CD4-positive, alpha-beta T cell treated with Interleukin-6 for 4 hours (primary cell): ENCODE data around the gene CCDC127.
"Not testable (repeated sequence)": the region's sequence is repeated elsewhere in the genome, so short reads cannot be mapped to it uniquely, and the experiment has no call there.

ENCODE experiments used
- DNase-seq: peaks from one replicate; pipeline ENCODE4 v3.0.0-alpha.2; 2020; ENCODE audit warnings: mixed read lengths

CCDC127 gene

DNA sequence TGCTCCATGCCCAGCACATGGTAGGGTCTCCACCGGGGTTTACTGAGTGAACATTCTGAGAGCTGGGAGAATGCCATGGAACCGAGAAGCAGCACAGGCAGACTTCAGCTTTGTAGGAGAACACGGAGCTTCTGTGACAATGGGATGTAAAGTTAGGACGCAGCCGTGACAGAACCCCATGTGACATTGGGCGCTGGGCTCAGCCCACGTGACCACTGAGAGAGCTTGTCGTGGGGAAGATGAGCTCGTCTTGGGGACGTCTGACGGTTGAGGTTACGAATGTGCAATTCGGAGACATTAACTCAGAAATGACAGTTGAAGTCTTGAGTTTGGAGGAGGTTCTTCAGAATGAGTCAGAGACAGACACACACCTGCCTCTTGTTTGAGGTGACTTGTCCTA lies 13.7 kb upstream of the CCDC127 start:
- no peak for DNase-seq

DNA sequence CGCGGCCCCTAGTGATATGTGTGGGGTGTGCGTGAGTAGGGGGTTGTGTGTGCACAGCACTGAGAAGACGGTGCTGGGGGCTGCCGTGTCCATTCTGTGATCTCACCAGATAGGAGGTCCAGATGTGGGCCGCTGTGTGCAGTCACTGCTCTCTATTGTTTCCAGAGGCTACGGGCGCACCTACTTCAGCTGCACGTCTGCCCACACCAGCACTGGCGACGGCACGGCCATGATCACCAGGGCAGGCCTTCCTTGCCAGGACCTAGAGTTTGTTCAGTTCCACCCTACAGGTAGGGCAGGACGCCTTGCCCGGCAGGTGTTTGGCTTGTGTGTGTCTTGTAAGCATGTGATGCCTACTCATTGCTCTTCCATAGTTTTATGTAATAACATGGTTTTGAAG lies 12.8 kb upstream of the CCDC127 start:
- no peak for DNase-seq

DNA sequence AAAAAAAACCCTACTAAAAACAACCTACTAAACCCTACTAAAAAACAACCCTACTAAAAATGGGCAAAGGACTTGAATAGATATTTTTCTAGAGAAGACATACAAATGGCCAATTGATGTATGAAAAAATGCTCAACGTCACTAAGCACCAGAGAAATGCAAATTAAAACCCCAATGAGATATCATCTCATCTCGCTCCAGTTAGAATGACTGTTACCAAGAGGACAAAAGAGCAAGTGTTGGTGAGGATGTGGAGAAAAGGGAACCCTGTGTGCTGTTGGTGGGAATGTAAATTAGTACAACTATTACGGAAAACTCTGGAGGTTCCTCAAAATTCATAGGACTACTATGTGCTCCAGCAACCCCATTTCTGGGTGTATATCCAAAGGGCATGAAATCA lies 10.9 kb upstream of the CCDC127 start:
- no peak for DNase-seq

DNA sequence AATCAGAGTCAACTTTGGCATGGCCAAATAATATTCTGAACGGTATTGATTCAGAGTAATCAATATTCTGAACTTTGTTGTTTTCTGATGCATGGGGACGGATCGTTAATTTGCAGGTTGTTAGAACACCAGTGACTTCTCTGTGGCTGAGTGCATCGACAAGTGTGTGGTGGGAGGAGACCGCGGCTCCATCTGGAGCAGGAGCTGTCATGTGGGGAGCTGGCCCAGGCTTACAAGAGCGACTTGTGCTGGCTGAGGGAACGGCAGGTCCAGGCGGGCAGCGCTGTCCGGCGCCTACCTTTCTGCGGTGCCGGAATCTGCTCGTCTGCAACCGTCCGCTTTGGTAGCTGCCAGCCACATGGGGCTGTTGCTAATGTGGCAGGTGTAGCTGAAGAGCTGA lies 9.4 kb upstream of the CCDC127 start:
- not testable (repeated sequence) for DNase-seq

DNA sequence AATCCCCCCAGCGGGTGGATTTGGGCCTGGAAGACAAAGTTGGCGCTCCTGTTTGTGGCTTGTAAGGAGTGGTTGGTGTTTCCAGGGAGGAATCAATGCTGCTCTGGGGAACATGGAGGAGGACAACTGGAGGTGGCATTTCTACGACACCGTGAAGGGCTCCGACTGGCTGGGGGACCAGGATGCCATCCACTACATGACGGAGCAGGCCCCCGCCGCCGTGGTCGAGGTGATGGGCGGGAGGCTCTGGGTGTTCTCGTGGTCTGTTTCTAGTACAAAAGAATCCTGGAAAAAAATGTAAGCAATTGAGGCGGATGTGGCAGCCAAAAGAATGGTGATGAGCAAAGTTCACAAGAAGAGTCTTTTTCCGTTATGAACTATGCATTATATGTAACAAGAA lies 7.4 kb upstream of the CCDC127 start:
- DNase-seq = no peak

DNA sequence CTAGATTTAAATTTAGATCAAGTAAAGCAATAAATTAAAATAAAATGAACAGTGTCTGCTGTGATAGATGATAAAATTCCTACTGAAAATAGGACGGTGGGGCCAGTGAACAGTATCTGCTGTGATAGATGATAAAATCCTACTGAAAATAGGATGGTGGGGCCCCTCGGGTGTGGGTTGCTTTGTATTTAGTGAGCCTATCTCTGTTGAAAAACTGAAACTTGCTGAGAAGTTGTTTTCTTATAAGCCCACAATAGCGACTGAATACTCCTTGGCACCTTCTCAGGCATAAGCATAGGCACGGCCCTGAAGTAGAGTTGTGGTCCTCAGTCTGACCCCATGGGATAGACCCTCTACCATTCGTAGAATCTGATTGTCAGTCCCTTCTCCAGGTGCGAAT lies 5.8 kb upstream of the CCDC127 start:
- DNase-seq = no peak

DNA sequence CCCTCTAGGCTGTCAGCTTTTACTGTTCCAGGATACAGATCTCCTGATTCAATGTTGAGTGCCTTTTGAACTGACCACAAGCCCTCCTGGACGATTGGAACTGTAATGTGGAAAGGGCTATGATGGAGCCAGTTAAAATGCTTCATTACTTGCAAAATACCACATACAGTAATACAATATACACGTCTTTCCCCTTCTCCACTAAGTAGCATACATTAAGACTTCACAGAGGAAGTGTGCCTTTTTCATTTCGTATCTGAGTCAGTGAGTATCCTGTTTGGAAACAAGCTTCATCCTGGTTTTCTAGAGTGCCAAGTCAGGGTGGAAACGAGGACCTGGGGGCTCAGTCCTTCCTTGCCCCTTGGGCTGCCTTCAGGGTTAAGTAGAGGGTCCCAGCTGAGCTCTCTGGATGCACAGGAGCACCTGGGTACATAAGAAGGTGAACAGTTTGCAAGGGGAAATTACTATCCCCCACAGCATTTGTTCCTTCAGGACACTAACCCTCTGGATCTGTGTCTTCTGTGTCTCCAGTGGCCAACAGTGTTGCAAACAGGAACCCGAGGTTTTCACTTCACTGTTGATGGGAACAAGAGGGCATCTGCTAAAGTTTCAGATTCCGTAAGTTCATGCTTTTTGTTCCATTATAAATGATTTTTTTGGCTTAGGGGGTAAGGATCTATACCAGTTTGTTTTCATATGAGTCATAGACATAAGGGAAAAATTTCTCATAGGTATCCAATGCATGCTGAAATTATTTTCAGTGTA lies 5.2 kb upstream of the CCDC127 start:
- DNase-seq = not testable (repeated sequence)

DNA sequence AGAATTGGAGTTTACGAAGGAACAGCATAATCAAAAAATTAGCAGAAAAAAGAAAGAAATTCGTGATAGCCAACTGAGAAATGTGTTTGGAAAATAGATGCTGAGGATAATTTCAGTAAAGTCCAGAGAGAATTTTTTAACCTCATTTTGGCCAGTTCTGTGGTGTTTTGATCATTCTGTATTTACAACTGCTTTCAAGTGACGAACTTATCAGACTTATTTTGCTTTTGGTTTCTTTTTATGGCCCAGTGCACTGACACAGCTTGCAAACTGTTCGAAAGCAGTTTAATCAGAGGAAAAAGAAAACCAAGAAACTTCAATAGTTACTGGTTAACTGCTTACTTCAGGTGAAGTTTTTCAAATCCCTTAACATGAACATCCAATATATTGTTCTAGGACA lies 2.0 kb upstream of the CCDC127 start:
- peak; percentile 17 for DNase-seq

DNA sequence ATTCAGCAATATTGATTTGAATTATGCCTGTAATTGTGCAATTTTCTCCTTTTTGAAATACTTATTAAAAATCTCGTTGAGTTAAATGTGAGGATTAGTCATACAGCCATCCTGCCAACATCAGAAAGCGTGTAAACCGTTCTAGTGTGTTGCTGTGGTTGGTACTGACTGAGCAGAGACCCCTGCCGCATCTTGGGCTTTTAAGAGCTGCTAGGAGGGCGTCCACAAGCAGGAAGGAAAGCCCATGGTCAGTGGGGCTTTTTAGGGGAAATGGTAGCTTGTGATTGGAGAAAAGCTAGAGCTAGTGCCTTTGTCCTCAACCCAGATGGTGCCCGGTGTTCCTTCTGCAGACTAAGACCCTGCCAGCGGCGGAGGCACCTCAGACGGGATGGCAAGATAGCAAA lies 1.5 kb upstream of the CCDC127 start:
- peak; percentile 54 for DNase-seq

DNA sequence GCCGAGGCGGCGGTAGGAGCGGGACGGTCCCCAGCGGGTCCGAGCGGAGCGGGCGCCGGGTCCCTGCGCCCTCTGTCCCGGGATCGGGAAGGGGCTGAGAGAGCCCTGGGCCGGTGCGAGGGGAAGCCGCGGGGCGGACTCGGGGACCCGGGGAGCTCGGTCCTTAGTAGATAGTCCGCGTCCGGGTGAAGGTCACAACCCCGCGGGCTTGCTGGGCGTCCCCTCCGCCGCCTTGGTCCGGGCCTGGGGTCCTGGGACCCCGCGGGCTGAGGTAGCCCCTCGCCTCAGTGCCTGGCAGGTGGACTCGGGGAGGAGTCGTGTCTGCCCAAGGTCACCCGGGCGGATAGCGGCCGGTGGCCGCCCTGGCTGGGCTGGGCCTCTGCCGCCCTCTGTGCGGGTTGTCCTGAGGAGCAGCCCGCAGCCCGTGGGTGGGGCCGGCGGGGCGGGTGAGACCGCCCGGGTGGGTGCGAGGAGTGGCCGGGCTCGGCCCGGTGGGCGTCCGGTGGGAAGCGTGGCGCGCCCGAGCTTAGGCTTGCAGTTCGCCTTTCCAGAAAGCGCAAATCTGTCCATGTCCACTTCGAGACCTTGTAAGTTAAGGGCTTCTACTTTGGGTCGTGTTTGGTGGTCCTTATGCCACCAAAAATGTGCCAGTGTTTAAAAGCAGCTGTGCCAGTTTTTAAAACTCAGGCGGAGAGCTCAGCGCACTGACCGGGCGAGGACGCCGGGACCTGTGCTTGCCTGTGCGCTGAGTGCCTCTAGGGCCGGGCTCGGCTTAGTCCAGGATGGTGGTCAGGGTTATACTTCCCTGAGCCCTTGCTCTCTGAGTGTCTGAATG lies 721 bp upstream of the CCDC127 start:
- peak; percentile 27 for DNase-seq

DNA sequence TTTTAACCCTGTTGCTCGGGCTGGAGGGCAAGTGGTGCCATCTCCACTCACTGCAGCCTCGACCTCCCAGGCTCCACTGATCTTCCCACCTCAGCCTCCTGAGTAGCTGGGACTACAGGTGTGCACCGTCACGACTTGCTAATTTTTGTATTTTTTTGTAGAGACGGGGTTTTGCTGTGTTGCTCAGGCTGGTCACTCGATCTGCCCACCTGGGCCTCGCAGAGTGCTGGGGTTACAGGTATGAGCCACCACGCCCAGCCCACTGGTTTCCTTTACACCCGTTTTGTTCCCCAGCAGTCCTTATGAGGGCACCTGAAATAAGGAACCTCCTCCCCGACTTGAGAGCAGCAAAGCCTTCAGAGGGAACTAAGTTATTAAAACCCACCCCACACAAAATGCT lies 1.9 kb downstream of the CCDC127 start:
- not testable (repeated sequence) for DNase-seq

DNA sequence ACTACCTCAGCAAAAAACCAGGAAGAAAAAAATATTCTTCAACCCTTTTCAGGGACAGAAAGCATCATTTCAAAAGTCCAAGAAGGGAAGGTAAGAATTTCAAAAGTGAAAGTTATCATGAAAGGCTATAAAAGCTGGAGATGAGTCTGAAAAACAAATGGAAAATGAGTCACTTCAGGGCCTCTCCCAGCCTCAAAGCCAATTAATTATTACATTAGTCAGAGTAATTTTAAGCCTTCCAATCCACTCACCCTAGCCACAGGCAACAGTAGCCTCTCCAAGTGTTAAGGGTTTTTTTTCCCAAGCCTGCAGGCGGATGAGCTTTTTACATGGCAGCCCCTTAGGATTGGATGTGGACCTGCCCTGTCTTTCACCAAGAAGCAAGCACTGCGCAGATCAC lies 2.7 kb downstream of the CCDC127 start:
- DNase-seq = not testable (repeated sequence)

DNA sequence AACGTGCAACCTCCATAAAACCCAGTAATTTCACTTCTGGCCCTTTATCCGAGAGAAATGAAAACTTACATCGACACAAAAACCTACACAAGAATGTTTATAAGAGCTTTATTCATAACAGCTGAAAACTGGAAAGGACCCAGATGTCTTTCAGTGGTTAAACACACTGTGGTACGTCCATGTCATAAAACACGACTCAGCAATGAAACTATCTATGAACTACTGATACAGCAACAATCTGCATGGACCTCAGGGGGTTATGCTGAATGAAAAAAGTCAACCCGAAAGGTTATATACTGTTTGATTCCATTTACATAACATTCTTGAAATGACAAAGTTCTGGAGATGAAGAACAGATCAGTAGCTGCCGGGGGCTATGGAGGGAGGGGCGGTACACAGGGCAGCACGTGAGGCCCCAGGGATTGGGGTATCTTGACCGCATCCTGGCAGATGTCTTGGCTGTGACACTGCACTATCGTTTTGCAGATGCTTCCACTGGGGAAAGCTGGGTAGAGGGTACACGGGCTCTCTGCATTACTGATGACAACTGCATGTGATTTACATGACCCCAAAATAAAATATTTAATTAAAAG lies 4.1 kb downstream of the CCDC127 start:
- DNase-seq = no peak

DNA sequence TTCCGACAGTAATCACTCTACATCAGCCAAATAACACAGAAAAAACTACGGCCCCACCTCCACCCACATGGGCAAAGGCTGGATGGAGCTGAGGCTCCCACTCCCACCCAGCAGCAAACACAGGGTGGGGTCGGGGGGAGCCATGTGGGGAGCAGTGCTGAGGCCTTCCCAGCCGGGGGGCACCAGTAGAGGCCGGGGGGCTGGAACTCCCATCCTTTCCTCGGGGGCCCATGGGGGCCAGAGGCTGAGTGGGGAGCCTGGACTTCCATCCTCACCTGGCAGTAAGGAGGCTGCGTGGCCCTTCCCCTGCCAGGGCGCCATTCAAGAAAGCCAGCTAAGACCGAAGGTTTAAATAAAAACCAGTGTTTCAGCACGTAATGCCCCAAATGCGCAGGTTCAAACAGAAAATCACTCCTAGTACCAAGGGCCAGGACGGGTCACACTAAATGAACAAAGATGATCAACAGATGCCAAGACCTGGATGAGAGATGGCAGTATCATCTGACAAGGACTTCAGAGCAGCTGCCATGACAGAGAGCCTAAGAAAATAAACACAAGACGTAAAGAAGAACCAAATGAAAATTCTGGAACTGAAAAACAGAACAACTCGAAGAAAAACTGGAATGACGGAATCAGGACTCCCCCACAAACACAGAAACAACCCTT lies 9.4 kb downstream of the CCDC127 start:
- no peak for DNase-seq

DNA sequence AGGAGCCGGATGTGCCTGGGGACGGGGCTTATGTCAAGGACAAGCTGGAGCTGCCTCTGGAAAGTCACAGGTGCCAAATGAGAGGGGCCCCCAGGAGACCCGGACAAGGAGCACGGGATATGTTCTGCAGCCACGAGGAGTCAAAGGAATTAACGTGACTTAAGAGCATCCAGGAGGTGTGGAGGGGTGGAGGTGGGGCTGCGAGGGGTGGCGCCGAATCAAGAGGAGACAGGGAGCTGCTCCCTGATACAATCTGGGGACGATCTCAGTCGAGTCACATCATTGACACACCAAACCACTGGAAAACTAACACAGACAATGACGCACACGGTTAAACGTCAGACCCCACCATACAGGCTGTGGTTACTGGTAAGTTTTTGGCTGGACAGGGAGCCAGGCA lies 10.4 kb downstream of the CCDC127 start:
- DNase-seq = no peak

DNA sequence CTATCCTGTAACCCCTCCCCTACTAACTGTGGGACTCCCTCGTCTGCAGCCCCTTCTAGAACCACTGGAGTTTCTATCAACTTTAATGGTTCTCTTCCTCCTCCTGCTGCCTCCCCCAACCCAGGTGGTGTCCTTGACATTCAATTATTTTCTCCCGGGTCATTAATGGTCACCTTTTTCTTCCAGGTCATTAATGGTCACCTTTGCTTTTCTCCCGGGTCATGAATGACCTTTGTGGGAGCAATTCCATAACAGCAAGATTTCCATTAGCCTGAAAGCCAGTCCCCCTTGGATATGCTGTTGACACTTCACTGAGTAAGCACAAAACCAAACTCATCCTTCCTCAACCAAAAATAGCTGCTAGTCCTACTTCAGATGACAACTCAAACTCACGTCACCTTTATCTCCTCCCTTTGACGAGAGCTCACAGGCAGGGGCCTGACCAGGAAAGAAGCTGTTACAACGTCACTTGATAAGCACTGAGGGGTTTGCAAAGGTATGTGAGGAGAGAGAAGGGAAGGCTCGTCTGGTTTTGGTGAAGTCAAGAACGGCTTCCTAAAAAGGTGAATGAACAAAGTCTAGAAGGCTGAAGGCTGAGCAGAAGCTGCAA lies 10.9 kb downstream of the CCDC127 start:
- no peak for DNase-seq

DNA sequence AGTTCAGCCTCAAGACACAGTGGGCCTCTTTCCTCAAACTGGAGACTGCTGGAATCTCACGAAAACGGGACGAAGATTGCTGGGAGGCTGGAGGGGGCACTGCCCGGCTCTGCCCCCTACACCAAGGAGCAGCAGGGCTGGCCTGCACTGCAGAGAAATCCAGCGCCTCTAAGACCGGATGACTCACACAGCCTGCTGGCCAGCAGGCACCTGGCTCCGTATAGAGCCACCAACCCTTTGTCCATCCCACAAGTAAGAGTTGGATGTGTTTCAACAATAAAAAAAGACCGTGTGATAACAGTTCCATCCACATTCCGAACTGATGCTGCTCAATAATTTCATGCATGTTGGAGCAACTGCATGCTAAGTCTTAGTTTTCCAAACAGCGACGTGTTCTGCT lies 11.5 kb downstream of the CCDC127 start:
- DNase-seq = no peak

DNA sequence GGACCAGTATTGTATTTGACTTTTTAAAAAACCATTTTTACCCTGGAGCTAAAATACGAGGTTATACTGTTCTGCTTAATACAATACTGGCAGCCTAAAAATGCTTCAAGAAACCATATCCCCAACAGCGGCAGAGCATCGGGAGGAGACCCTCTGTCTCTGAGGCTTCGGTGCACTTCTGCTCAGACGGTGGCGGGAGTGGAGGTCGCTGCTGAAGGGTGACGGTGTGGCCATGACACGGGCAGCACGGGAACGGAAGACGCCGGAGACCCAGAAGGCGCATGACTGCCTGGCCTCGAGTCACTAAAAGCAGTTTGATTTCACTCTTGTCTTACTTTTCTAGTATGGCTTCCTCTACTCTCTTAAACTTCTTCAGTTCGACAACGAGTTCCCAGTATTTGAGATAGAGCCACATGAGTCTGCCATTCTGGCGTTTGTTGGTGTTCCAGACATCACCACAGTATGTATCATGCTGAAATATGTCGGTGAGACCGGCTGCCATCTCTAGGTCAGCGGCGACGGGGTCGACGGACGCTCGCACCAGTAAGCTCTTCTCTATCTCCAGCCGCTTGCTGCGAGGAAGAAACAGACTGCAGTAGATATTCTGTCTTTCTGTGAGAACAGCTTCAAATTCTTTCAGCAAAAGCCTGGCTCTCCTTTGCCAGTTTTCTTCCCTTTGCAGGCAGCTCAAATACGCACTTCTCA lies 12.8 kb downstream of the CCDC127 start:
- no peak for DNase-seq

DNA sequence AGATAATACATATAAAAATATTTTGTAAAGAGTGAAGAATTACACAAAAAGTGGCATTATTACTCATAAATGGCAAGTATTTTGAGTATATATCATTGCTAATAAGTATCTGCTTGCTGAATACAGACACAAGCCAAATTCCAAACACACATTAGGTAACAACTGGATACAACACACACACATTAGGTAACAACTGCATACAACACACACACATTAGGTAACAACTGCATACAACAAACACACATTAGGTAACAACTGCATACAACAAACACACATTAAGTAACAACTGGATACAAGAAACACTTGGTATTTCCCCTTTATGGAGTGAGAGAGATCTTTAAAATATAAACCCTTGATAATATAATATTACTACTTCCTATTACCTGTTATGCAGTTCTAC lies 13.5 kb downstream of the CCDC127 start:
- DNase-seq = no peak

DNA sequence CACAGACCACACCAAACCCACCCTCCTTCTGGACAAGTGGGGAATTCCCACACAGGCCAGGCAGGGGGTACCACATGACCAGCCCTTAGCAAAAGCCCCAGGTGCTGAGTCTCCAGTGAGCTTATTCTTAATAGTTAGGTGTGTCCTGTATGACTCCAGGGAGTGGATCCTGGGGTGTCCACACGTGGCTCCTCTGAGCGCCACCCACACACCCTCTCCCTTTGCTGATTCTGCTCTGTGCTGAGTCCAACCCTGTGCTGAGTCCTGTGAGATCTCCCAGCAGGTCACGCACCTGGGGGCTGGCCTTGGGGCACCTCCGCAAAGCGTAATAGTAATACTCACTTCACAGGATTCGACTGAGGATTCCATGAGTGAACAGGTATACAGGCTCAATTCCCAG lies 14.0 kb downstream of the CCDC127 start:
- no peak for DNase-seq

DNA sequence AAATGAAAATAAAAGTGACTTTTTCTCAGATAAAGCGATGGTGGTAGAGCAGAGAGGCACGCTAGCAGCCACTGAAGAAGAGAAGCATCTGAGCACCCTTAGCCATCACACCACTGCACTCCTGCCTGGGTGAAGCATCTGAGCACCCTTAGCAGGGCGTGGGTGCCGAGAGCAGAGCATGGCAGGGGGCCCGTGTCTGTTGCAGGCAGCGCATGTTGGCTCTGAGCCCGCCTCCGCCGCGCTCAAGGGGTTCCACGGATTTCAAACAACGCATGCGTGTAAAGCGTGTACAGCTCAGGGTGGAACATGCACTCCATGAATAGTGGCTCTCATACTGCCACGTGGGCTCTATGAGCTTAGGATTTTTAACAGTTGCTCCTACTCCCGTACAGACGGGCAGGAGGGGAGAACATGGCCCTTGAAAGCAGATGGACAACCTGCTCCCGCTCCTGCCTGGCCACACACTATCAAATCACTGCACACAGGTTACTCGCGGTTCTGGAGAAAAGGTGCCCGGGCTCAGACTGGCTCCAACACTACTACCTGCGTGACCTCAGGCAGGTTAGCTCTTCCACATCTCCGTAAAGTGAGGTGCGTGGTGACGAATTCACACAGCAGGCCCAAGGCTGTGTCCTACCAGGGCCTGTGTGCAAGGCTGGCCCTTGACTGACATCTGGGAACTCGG lies 14.6 kb downstream of the CCDC127 start:
- DNase-seq = no peak

DNA sequence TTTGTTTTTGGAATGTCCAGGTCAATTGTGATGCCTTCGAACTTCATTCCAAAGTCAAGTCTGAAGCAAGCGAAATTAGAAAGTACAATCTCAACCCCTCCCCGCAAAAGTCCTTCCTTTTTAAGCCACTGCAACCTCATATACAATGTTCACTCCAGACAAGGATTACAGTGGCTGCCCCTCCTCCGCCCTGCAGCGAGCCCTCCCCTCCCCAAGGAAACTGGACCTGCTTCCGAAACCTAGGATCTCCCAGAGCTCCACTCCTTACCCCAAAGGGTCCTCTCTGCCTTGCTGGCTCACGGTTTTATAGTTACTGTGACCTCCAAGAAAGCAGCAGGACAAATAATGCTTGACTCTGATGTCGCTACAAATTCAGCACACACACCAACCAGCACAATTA lies 16.3 kb downstream of the CCDC127 start:
- DNase-seq = no peak
